A673 (cell line): Measurements from ENCODE around the gene PDCD11.

Experiments used
- CTCF ChIP-seq: fragments of 300-800, 200-600 bp; sonication (generic); conservative IDR thresholded peaks from 2 replicates; pipeline ENCODE4 v1.5.1; 2017; ENCODE audit warnings: low read depth, mild to moderate bottlenecking, antibody characterized with exemption, low read length, moderate library complexity, mixed read lengths
- EZH2 ChIP-seq: fragments of 200-600 bp; sonication (generic); IDR thresholded peaks from 2 replicates; pipeline ENCODE4 v1.6.1; 2017; ENCODE audit warnings: borderline replicate concordance, low read depth, mild to moderate bottlenecking, mixed read lengths, antibody characterized with exemption, low read length; ENCODE audit not compliant: poor library complexity, severe bottlenecking

- no peak for TF ChIP-seq CTCF
- no peak for TF ChIP-seq EZH2
These were observed 44.8 kb downstream of the PDCD11 start for GRCh38 chr10:103441206-103441605.
